HL-60 (cell line): ENCODE results near the gene DOCK1.

ENCODE experiments used
- CTCF ChIP-seq: IDR thresholded peaks from one replicate; pipeline ENCODE4 v1.5.1; 2011; ENCODE audit warnings: low read length, control low read depth, inconsistent platforms; ENCODE audit not compliant: insufficient read depth
- GABPA ChIP-seq: IDR thresholded peaks from 2 replicates; pipeline ENCODE4 v1.6.1; 2012; ENCODE audit warnings: low read depth
- POLR2AphosphoS5 ChIP-seq: IDR thresholded peaks from 2 replicates; pipeline ENCODE4 v1.6.1; 2012; ENCODE audit warnings: low read depth
- REST ChIP-seq: IDR thresholded peaks from 2 replicates; pipeline ENCODE4 v1.6.1; 2012; ENCODE audit warnings: low read depth; ENCODE audit not compliant: insufficient replicate concordance
- SPI1 ChIP-seq: IDR thresholded peaks from 2 replicates; pipeline ENCODE4 v1.6.1; 2012; ENCODE audit warnings: low read depth, mild to moderate bottlenecking, borderline replicate concordance

GRCh38 chr10:127149501-127150081 lies 244.4 kb downstream of the DOCK1 start:
- TF ChIP-seq CTCF: no peak
- no peak for TF ChIP-seq GABPA
- TF ChIP-seq POLR2AphosphoS5: no peak
- TF ChIP-seq REST: no peak
- TF ChIP-seq SPI1: no peak
